GM19239 (cell line): ENCODE results near the gene ARHGAP21.
A peak's percentile ranks its signal among the peaks of the same experiment; 100 is the strongest.
"Not testable (repeated sequence)": the region's sequence is repeated elsewhere in the genome, so short reads cannot be mapped to it uniquely, and the experiment has no call there.

Source experiments
- DNase-seq: peaks from one replicate; pipeline ENCODE4 v3.0.0; 2011; ENCODE audit warnings: low spot score; ENCODE audit not compliant: insufficient read length
- FAIRE-seq: peaks from 2 replicates; lab custom pipeline; 2011; peaks lifted over from hg19 to GRCh38; lab: Jason Lieb, UNC

ARHGAP21 gene

GRCh38 chr10:24695452-24695851 is 28.2 kb downstream of the ARHGAP21 start:
- no peak for DNase-seq
- no peak for FAIRE-seq

- DNase-seq = no peak
- FAIRE-seq = no peak
Measured at GRCh38 chr10:24694086-24694485, 29.6 kb downstream of the ARHGAP21 start.

- DNase-seq = no peak
- no peak for FAIRE-seq
Measured at GRCh38 chr10:24690961-24691512, 32.6 kb downstream of the ARHGAP21 start.

GRCh38 chr10:24685958-24686540 is 37.6 kb downstream of the ARHGAP21 start:
- FAIRE-seq (no peak), DNase-seq (no peak)

GRCh38 chr10:24683554-24683953 is 40.1 kb downstream of the ARHGAP21 start:
- DNase-seq = no peak
- peak; percentile 54 for FAIRE-seq

- FAIRE-seq (no peak), DNase-seq (no peak)
Measured at GRCh38 chr10:24681572-24682088, 42.1 kb downstream of the ARHGAP21 start.

GRCh38 chr10:24680647-24681524 is 42.8 kb downstream of the ARHGAP21 start:
- no peak for FAIRE-seq
- no peak for DNase-seq

GRCh38 chr10:24678757-24679156 is 44.9 kb downstream of the ARHGAP21 start:
- no peak for FAIRE-seq
- no peak for DNase-seq

GRCh38 chr10:24674892-24675632 is 48.6 kb downstream of the ARHGAP21 start:
- FAIRE-seq = no peak
- no peak for DNase-seq

GRCh38 chr10:24670964-24671670 is 52.6 kb downstream of the ARHGAP21 start:
- no peak for DNase-seq
- no peak for FAIRE-seq

- DNase-seq (no peak), FAIRE-seq (no peak)
Measured at GRCh38 chr10:24669285-24669852, 54.3 kb downstream of the ARHGAP21 start.

GRCh38 chr10:24668247-24668646 is 55.4 kb downstream of the ARHGAP21 start:
- FAIRE-seq (no peak), DNase-seq (no peak)

- FAIRE-seq (no peak), DNase-seq (no peak)
Measured at GRCh38 chr10:24664991-24665390, 58.7 kb downstream of the ARHGAP21 start.

GRCh38 chr10:24661376-24661775 is 62.3 kb downstream of the ARHGAP21 start:
- no peak for FAIRE-seq
- DNase-seq = no peak

- not testable (repeated sequence) for FAIRE-seq, DNase-seq
Measured at GRCh38 chr10:24658319-24658718, 65.4 kb downstream of the ARHGAP21 start.

- not testable (repeated sequence) for DNase-seq, FAIRE-seq
Measured at GRCh38 chr10:24656326-24656725, 67.4 kb downstream of the ARHGAP21 start.

GRCh38 chr10:24652381-24652957 is 71.2 kb downstream of the ARHGAP21 start:
- DNase-seq (peak; percentile 27), FAIRE-seq (peak; percentile 87)

- FAIRE-seq (no peak), DNase-seq (no peak)
Measured at GRCh38 chr10:24651923-24652322, 71.8 kb downstream of the ARHGAP21 start.
